ENCODE measurements around the gene TMEM123. TPM values are rescaled to one million over a fixed set of nuclear protein-coding genes. Genes with fewer than 3 reads are reported as not detected.

TMEM123 gene
- 152 and 161 TPM in 2 replicates for total RNA-seq (2014; rRNA removed; shearing (Covaris generic))

GRCh38 chr11:102452461-102453301, at the start of gene TMEM123:
TSS of gene TMEM123 (minus strand) at chr11:102452765. CDS start at chr11:102452623, 142 bp downstream.
- peak; percentile 86 for DNase-seq (ENCODE audit: low spot score)

- no peak for DNase-seq (ENCODE audit: low spot score)
Measured at GRCh38 chr11:102500829-102501228, 48.3 kb upstream of the TMEM123 start.

- DNase-seq (ENCODE audit: low spot score), result no peak
Measured at GRCh38 chr11:102499931-102500330, 47.4 kb upstream of the TMEM123 start.

- no peak for DNase-seq (ENCODE audit: low spot score)
Measured at GRCh38 chr11:102499151-102499550, 46.6 kb upstream of the TMEM123 start.

- no peak for DNase-seq (ENCODE audit: low spot score)
Measured at GRCh38 chr11:102497061-102497460, 44.5 kb upstream of the TMEM123 start.

- peak; percentile 98 for DNase-seq (ENCODE audit: low spot score)
Measured at GRCh38 chr11:102495161-102496042, 42.8 kb upstream of the TMEM123 start.

GRCh38 chr11:102494216-102494615, 41.7 kb upstream of the TMEM123 start:
- peak; percentile 88 for DNase-seq (ENCODE audit: low spot score)

- no peak for DNase-seq (ENCODE audit: low spot score)
Measured at GRCh38 chr11:102493524-102493923, 41.0 kb upstream of the TMEM123 start.

- DNase-seq (ENCODE audit: low spot score), result no peak
Measured at GRCh38 chr11:102491969-102492368, 39.4 kb upstream of the TMEM123 start.

GRCh38 chr11:102489186-102490145, 36.9 kb upstream of the TMEM123 start:
- DNase-seq (ENCODE audit: low spot score), result no peak

- no peak for DNase-seq (ENCODE audit: low spot score)
Measured at GRCh38 chr11:102488208-102488607, 35.6 kb upstream of the TMEM123 start.

GRCh38 chr11:102487214-102487613, 34.6 kb upstream of the TMEM123 start:
- DNase-seq (ENCODE audit: low spot score), result no peak

GRCh38 chr11:102486584-102486983, 34.0 kb upstream of the TMEM123 start:
- DNase-seq (ENCODE audit: low spot score), result no peak

- no peak for DNase-seq (ENCODE audit: low spot score)
Measured at GRCh38 chr11:102485095-102485722, 32.6 kb upstream of the TMEM123 start.

GRCh38 chr11:102482433-102482832, 29.9 kb upstream of the TMEM123 start:
- no peak for DNase-seq (ENCODE audit: low spot score)

- no peak for DNase-seq (ENCODE audit: low spot score)
Measured at GRCh38 chr11:102479733-102480132, 27.2 kb upstream of the TMEM123 start.

GRCh38 chr11:102478673-102479299, 26.2 kb upstream of the TMEM123 start:
- no peak for DNase-seq (ENCODE audit: low spot score)

- DNase-seq (ENCODE audit: low spot score), result peak; percentile 72
Measured at GRCh38 chr11:102476812-102477211, 24.2 kb upstream of the TMEM123 start.

GRCh38 chr11:102476069-102476468, 23.5 kb upstream of the TMEM123 start:
- no peak for DNase-seq (ENCODE audit: low spot score)

GRCh38 chr11:102473543-102473942, 21.0 kb upstream of the TMEM123 start:
- DNase-seq (ENCODE audit: low spot score), result peak; percentile 91
